MCF 10A (cell line): ENCODE measurements around the gene EIF4E2. TPM values are rescaled to one million over a fixed set of nuclear protein-coding genes. Genes with fewer than 3 reads are reported as not detected.

ENCODE experiments used
- BruUV-seq: library from RNA; stranded (reverse); fragments of 400-500 nt; replicated peaks from 2 replicates; lab custom pipeline; 2021; lab: Mats Ljungman, UMichigan
- CTCF ChIA-PET: fragments of 300-600 bp; sonication (Branson Sonifier 250); formaldehyde crosslinking; extraction: SDS; loops from one replicate; lab custom pipeline; 2021; ENCODE audit warnings: antibody characterized with exemption, inconsistent platforms; lab: Yijun Ruan, JAX
- POLR2A ChIA-PET: fragments of 300-600, 350-650 bp; sonication (Branson Sonifier 250); formaldehyde crosslinking; extraction: SDS; loops from one replicate; lab custom pipeline; 2020; ENCODE audit warnings: antibody characterized with exemption, inconsistent platforms; lab: Yijun Ruan, JAX
- DNase-seq: peaks from one replicate; pipeline ENCODE4 v3.0.0-alpha.2; 2018; ENCODE audit not compliant: unreplicated experiment
- H3K27ac Mint-ChIP-seq: one replicate; pipeline ENCODE4 v1.8.0; 2022; ENCODE audit warnings: mild to moderate bottlenecking, low read depth, mixed read lengths; ENCODE audit not compliant: unreplicated experiment
- H3K27me3 Mint-ChIP-seq: one replicate; pipeline ENCODE4 v1.8.0; 2022; ENCODE audit warnings: mixed read lengths; ENCODE audit not compliant: insufficient read depth, unreplicated experiment
- H3K36me3 Mint-ChIP-seq: one replicate; pipeline ENCODE4 v1.8.0; 2022; ENCODE audit warnings: mild to moderate bottlenecking, moderate library complexity, mixed read lengths; ENCODE audit not compliant: insufficient read depth, unreplicated experiment
- H3K4me1 Mint-ChIP-seq: one replicate; pipeline ENCODE4 v1.8.0; 2022; ENCODE audit warnings: mixed read lengths; ENCODE audit not compliant: insufficient read depth, unreplicated experiment
- H3K4me3 Mint-ChIP-seq: one replicate; pipeline ENCODE4 v1.8.0; 2022; ENCODE audit warnings: mild to moderate bottlenecking, moderate library complexity, mixed read lengths; ENCODE audit not compliant: unreplicated experiment
- H3K9me3 Mint-ChIP-seq: one replicate; pipeline ENCODE4 v1.8.0; 2022; ENCODE audit warnings: mixed read lengths; ENCODE audit not compliant: unreplicated experiment
- intact Hi-C: fragments of 100-400 bp; cut with micrococcal nuclease; formaldehyde crosslinking; loops from 2 replicates; pipeline ENCODE4 v1.14.1; 2022
- total RNA-seq: library from RNA; stranded (reverse); gene quantifications from 2 replicates; pipeline ENCODE4 v1.2.3, GENCODE V29; 2022
- TF ChIP-seq, protein P1 (sequence below): fragments of 200-600 bp; IDR thresholded peaks from one replicate; pipeline ENCODE4 v1.8.0; 2022; ENCODE audit warnings: antibody characterized with exemption, mild to moderate bottlenecking; ENCODE audit not compliant: unreplicated experiment

The EIF4E2 gene
- total RNA-seq, 1 experiment from 2014 or later: 52.8 TPM

DNA sequence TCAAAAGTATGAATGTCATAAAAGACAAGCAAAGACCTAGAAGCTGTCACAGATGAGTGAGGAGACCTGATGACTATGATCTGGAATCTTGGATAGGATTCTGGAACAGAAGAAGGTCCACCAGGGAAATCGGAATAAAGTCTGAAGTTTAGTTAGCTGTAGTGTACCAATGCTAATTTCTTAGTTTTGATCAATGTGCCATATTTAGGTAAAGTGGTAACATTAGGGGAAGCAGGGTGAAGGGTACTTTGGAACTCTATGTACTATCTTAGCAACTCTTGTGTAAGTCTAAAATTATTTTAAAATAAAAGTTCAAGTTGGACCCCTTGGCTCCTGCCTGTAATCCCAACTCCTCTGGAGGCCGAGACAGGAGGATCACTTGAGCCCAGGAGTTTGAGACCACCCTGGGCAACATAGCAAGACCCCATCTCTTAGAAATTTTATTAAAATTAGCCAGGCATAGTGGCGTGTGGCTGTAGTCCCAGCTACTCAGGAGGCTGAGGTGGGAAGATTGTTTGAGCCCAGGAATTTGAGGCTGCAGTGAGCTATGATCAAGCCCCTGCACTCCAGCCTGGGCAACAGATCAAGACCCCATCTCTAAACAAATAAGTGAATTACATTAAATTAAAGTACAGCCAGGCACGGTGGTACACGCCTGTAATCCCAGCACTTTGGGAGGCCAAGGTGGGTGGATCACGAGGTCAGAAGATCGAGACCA is 47.0 kb downstream of the EIF4E2 start:
- Mint-ChIP-seq H3K36me3 (no peaks in the 10 kb centered on the region), H3K4me1 (peaks cover 12% of the 10 kb centered on the region), H3K27ac (no peak overlapping the region), H3K4me3 (no peak overlapping the region), H3K9me3 (no peaks in the 10 kb centered on the region), H3K27me3 (no peaks in the 10 kb centered on the region)
- no peak for DNase-seq
- TF ChIP-seq, protein P1, sequence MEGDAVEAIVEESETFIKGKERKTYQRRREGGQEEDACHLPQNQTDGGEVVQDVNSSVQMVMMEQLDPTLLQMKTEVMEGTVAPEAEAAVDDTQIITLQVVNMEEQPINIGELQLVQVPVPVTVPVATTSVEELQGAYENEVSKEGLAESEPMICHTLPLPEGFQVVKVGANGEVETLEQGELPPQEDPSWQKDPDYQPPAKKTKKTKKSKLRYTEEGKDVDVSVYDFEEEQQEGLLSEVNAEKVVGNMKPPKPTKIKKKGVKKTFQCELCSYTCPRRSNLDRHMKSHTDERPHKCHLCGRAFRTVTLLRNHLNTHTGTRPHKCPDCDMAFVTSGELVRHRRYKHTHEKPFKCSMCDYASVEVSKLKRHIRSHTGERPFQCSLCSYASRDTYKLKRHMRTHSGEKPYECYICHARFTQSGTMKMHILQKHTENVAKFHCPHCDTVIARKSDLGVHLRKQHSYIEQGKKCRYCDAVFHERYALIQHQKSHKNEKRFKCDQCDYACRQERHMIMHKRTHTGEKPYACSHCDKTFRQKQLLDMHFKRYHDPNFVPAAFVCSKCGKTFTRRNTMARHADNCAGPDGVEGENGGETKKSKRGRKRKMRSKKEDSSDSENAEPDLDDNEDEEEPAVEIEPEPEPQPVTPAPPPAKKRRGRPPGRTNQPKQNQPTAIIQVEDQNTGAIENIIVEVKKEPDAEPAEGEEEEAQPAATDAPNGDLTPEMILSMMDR: no peak
- CTCF ChIA-PET: no interaction called here
- BruUV-seq: no TSS peak
- POLR2A ChIA-PET: no interaction called here
- intact Hi-C loops: no loop called here

DNA sequence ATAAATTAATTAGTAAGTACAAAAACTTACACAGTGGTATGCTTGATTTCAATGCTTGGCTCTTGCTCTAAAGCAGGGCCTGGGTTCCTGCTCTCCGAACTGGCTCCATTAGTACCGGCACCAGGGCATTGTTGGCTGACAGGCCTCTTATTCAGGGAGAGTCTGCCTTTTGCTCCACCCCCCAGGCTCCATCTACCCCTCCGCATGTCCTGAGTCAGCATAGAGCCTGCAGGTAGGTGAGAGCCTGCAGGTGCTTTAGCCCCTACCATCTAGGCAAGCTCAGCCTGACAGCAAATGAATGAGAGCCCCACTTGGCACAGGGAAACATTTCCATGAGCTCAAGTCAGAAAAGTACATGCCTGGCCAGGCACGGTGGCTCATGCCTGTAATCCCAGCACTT is 47.8 kb downstream of the EIF4E2 start:
- POLR2A ChIA-PET: no interaction called here
- Mint-ChIP-seq H3K27ac (no peak overlapping the region), H3K36me3 (no peaks in the 10 kb centered on the region), H3K9me3 (no peaks in the 10 kb centered on the region), H3K27me3 (peaks cover 3% of the 10 kb centered on the region), H3K4me1 (peaks cover 4% of the 10 kb centered on the region), H3K4me3 (no peak overlapping the region)
- no TSS peak for BruUV-seq
- intact Hi-C loops: no loop called here
- DNase-seq: no peak
- CTCF ChIA-PET: no interaction called here
- TF ChIP-seq, protein P1: no peak

DNA sequence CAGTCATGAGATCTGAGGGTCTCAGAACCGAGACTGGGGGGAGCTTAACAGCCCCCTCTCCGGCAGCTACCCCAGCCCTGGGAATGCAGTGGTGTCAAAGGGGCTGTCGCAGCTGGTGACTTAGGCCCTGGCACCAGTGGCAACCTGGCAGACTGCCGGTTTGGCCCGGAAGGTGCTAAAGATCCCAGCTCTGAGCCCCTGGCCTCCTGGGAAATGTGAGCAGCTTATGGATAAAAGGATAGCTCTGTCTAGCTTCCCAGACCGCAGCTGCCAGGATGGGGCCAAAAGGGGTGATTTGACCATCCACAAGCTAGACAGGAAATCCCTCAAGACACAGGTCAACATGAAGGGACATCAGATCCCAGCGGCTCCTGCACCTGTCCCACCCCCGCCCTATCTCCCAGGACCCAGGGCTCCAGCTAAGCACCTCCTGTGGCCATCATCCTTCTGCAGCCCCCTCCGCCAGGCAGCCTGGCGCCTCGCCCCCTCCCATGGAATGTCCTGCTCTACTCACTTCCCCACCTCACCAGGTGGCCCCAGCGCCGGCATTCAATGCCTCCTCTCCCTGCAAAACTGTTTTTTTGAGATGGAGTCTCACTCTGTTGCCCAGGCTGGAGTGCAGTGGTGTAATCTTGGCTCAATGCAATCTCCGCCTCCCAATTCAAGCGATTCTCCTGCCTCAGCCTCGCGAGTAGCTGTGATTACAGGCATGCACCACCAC is 49.7 kb downstream of the EIF4E2 start:
- POLR2A ChIA-PET: interaction anchor here (0.6 to 1.3 kb wide), 2 partner anchors 11 kb away, joined by 3 to 4 read pairs; no protein-coding TSS in a partner anchor
- Mint-ChIP-seq H3K36me3 (no peaks in the 10 kb centered on the region), H3K4me1 (peaks cover 5% of the 10 kb centered on the region), H3K9me3 (no peaks in the 10 kb centered on the region), H3K4me3 (no peak overlapping the region), H3K27me3 (peaks cover 19% of the 10 kb centered on the region), H3K27ac (no peak overlapping the region)
- TF ChIP-seq, protein P1: no peak
- intact Hi-C loops: no loop called here
- no peak for DNase-seq
- BruUV-seq: no TSS peak
- CTCF ChIA-PET: no interaction called here

DNA sequence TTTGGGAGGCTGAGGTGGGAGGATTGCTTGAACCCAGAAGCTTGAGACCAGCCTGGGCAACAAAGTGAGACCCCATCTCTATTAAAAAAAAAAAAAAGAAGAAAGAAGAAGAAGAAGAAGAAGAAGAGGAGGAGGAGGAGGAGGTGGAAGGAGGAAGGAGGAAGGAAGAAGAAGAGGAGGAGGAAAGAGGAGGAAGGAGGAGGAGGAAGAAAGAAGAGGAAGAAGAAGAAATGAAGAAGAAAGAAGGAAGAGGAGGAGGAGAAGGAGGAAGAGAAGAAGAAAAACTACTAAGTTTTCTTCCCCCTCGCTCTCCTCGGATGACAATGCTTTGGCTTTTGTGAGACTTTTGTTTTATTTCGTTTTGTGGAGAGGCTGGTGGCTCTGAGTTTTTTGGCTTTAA is 52.8 kb downstream of the EIF4E2 start:
- Mint-ChIP-seq H3K27ac (no peak overlapping the region), H3K4me1 (peaks cover 5% of the 10 kb centered on the region), H3K36me3 (no peaks in the 10 kb centered on the region), H3K9me3 (no peaks in the 10 kb centered on the region), H3K4me3 (no peak overlapping the region), H3K27me3 (peaks cover 19% of the 10 kb centered on the region)
- BruUV-seq: no TSS peak
- TF ChIP-seq, protein P1: no peak
- ChIA-PET CTCF (interaction anchor here (1.0 to 1.8 kb wide), 2 partner anchors 8 to 11 kb away, joined by 4 to 5 read pairs; no protein-coding TSS in a partner anchor), POLR2A (no interaction called here)
- intact Hi-C loops: no loop called here
- no peak for DNase-seq
